Bone marrow (tissue), 2 donors: ENCODE results near the gene DTHD1.

ENCODE experiments used
- DNase-seq, 2 donors: peaks; one replicate each; lab custom pipeline; 2025; lab: John Stamatoyannopoulos, UW

The DTHD1 gene

GRCh38 chr4:36313703-36314102 is 32.3 kb downstream of the DTHD1 start:
- DNase-seq, result no peak

- no peak for DNase-seq
These were observed 35.2 kb downstream of the DTHD1 start for GRCh38 chr4:36316607-36317006.

- no peak for DNase-seq
These were observed 36.3 kb downstream of the DTHD1 start for GRCh38 chr4:36317721-36318120.

GRCh38 chr4:36320117-36320896 is 38.9 kb downstream of the DTHD1 start:
- DNase-seq, result no peak

- DNase-seq, result no peak
These were observed 39.8 kb downstream of the DTHD1 start for GRCh38 chr4:36321176-36321575.

- DNase-seq, result peak in 1 of 2 donors; percentile 76
These were observed 41.5 kb downstream of the DTHD1 start for GRCh38 chr4:36322921-36323354.

- DNase-seq, result no peak
These were observed 42.5 kb downstream of the DTHD1 start for GRCh38 chr4:36323816-36324419.

GRCh38 chr4:36324808-36325207 is 43.4 kb downstream of the DTHD1 start:
- no peak for DNase-seq

GRCh38 chr4:36325499-36325898 is 44.1 kb downstream of the DTHD1 start:
- DNase-seq, result peak in 1 of 2 donors; percentile 46

GRCh38 chr4:36325926-36326325 is 44.5 kb downstream of the DTHD1 start:
- no peak for DNase-seq

- no peak for DNase-seq
These were observed 45.1 kb downstream of the DTHD1 start for GRCh38 chr4:36326476-36327029.

- DNase-seq, result no peak
These were observed 46.0 kb downstream of the DTHD1 start for GRCh38 chr4:36327400-36327799.

- DNase-seq, result no peak
These were observed 46.7 kb downstream of the DTHD1 start for GRCh38 chr4:36328130-36328529.

GRCh38 chr4:36329228-36329627 is 47.8 kb downstream of the DTHD1 start:
- DNase-seq, result no peak

GRCh38 chr4:36330796-36331195 is 49.4 kb downstream of the DTHD1 start:
- no peak for DNase-seq

GRCh38 chr4:36332023-36332781 is 50.8 kb downstream of the DTHD1 start:
- DNase-seq, result no peak

GRCh38 chr4:36332782-36333131 is 51.3 kb downstream of the DTHD1 start:
- no peak for DNase-seq

GRCh38 chr4:36333303-36333877 is 52.0 kb downstream of the DTHD1 start:
- DNase-seq, result no peak

GRCh38 chr4:36337665-36338185 is 56.3 kb downstream of the DTHD1 start:
- DNase-seq, result no peak

GRCh38 chr4:36338973-36339372 is 57.6 kb downstream of the DTHD1 start:
- DNase-seq, result no peak

- no peak for DNase-seq
These were observed 60.5 kb downstream of the DTHD1 start for GRCh38 chr4:36341936-36342335.
